GM19328 (cell line): ENCODE measurements around the gene MACF1.

Source experiments
- ATAC-seq: cut with Tn5 transposase; IDR thresholded peaks from one replicate; pipeline ENCODE4 v1.9.1; 2021; ENCODE audit warnings: mild to moderate bottlenecking, moderate library complexity; ENCODE audit not compliant: unreplicated experiment

Gene MACF1

GRCh38 chr1:39294531-39294930 lies 90.0 kb downstream of the MACF1 start:
- no peak for ATAC-seq

GRCh38 chr1:39295901-39296300 lies 91.4 kb downstream of the MACF1 start:
- no peak for ATAC-seq

GRCh38 chr1:39297551-39297950 lies 93.1 kb downstream of the MACF1 start:
- ATAC-seq = no peak

GRCh38 chr1:39301606-39302005 lies 97.1 kb downstream of the MACF1 start:
- ATAC-seq = no peak

- ATAC-seq = no peak
Observed at GRCh38 chr1:39305555-39305954, 101.1 kb downstream of the MACF1 start.

GRCh38 chr1:39310015-39310414 lies 105.5 kb downstream of the MACF1 start:
- ATAC-seq = no peak

GRCh38 chr1:39310691-39311090 lies 106.2 kb downstream of the MACF1 start:
- ATAC-seq = no peak

DNA sequence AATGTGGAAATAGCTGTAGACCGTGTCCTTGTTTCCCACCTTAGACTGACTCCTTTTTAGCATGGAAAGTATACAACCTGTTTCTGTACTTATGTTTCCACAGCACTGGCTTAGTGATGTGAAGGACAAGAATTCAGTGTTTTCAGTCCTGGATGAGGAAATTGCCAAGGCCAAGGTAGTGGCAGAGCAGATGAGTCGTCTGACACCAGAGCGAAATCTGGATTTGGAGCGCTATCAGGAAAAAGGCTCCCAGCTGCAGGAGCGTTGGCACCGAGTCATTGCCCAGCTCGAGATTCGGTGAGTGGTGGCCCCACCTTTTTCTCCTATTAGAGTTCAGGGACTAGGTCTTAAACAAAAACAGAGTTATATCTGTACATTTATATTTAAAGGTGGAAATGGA lies 112.6 kb downstream of the MACF1 start:
- ATAC-seq = no peak

- ATAC-seq = no peak
Observed at GRCh38 chr1:39317910-39318633, 113.6 kb downstream of the MACF1 start.

DNA sequence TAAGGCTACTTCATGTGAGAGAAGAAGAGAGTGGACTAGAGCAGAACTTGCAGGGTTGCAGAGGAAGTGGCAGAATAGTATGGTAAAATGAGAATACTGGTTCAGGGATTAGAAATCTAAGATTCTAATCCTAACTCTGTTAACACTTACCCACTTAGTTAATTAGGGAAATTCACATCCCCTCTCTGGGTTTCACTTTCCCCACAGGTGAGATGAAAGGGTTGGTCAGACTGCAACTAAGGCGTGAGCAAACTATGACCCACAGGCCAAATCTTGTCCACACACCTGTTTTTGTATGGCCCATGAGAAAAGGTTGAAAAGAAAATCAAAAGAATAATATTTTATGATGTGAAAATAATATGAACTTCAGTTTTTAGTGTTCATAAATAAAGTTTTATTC lies 117.5 kb downstream of the MACF1 start:
- no peak for ATAC-seq

DNA sequence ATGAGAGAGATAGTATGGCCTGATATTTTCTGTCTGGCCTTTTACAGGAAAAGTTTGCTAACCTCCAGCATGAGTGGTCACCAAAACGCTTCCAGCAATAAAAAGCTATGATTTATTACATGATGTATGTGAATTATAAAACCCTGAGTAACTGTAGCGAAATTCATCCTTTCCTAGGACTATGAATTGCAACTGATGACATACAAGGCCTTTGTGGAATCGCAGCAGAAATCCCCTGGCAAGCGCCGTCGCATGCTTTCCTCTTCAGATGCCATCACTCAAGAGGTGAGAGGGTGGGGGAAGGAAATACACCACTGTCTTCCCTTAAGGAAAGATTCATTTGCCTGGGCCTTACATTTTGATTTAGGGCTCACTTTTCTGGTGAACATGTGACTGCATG lies 117.9 kb downstream of the MACF1 start:
- no peak for ATAC-seq

- ATAC-seq = no peak
Observed at GRCh38 chr1:39324888-39325287, 120.4 kb downstream of the MACF1 start.

GRCh38 chr1:39326836-39327235 lies 122.3 kb downstream of the MACF1 start:
- ATAC-seq = no peak

DNA sequence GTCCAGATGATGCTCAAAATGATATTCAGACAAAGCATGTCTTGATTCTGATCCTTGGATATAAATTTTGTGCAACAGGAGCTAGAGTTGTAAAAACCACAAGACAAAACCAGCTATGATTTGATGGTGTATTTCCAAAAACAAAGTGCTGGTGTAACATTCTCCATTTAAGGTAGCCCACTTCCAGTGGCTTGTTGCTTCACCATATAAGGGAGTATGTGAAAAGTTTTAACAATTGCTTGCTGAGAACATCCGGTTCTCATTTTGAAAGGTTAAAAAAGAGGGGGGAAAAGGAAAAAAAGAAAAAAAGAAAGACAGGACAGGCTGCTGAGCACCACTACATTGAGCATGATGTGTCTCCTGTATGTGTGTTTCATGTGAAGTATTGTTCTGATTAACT lies 123.6 kb downstream of the MACF1 start:
- no peak for ATAC-seq

DNA sequence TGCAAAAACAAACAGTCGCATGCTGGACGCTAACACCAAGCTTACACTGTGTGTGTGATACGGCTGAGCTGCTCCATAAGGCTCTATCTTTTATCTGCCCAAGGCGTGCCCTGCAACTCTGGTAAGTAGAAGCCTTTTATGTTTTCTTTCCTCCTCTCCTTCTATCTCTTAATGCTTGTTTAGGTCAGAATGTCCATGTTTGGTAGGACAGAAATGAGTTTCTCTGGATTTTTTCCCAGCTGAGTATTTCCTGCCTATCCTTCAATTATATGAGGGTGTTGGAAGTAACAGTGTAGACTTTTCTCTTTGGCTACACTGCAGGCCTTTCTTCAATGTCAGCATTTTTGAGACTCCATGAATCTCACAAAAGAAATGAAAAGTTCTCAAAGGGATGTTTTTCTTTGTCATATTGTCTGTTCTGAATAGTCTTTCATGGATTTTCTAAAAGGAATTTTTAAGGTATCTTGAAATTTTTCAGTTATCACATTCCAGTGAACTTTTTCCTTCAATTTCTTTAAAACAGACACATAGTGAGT lies 124.2 kb downstream of the MACF1 start:
- no peak for ATAC-seq

DNA sequence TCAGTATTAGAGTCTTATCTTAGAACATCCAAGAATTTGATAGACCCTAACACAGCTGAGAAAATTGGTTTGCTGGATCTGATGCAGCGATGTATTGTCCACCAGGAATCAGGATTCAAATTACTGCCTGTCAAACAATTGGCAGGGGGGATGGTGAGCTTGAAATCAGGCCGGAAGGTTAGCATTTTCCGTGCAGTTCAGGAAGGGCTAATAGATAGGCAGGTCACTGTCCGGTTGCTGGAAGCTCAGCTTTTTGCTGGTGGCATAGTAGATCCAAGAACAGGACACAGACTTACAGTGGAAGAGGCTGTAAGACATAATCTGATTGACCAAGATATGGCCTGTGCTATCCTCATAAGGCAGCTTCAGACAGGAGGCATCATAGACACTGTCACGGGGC lies 127.2 kb downstream of the MACF1 start:
- ATAC-seq = no peak

DNA sequence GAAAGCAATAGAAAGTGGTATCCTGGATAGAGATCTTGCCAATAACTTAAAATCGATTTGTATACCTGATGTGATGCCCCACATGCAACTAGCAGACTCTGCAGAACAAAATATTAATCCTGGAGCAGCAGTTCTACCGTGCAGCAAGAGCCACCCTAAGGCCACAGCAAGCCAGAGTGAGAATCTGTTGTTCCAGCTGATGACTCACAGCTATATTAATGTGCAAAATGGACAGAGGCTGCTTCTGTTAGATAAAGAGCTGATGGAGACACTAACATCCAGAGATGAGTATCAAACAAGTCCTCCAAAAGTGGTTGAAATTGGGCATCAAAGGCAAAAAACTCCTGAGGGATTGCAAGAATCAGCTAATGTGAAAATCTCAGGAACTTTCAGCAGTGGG lies 127.8 kb downstream of the MACF1 start:
- ATAC-seq = no peak

GRCh38 chr1:39332828-39333227 lies 128.3 kb downstream of the MACF1 start:
- ATAC-seq = no peak

DNA sequence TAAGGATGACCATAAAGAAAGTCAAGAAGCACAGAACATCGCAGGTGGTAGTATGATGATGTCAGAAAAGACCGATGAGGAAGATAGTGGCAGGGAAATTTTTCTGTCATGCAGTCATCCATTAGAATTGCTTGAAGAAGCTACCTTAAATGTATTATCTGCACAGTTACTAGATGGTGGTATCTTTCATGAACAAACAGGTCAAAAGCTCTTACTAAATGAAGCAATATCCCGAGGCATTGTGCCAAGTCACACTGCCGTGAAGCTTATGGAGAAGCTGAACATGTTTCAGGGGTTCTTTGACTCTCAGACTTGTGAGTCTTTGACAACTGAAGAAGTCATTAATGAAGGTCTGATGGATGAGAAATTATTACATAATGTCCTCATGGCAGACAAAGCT lies 128.8 kb downstream of the MACF1 start:
- ATAC-seq = no peak

- no peak for ATAC-seq
Observed at GRCh38 chr1:39335216-39335615, 130.7 kb downstream of the MACF1 start.

DNA sequence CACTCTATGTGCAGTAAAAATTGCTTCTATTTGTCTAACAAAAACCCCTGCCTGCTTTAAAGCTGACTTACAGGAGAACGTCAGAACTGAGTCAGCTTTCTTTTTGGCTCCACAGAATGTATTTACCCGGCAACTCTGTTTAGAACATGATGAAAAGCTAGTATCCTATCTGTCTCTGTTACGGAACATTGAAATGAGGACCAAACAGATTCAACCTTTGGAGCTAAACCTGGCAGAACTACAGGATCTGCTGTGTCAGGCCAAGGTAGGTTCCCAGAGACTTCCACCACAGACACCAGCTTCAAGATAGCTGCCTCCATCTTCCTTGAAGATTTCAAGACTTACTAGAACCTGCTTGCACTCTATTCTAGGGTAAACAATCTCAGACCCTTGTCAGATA lies 132.6 kb downstream of the MACF1 start:
- no peak for ATAC-seq

DNA sequence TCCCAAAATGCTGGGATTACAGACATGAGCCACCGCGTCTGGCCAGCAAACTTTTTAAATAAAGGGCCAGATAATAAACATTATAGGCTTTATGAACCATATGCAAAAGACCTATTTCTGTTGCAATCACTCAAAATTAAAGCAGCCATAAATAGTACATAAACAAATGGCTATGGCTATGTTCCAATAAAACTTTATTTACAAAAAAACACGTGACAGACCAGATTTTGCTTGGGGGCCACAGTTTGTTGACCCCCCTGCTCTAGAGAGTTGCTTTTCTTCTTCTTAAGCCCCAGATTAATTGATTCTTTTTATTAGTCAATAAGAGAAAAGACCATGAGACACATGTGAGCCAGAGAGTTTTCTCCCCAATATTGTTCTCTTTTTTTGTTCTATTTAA lies 138.3 kb downstream of the MACF1 start:
- no peak for ATAC-seq
